Measurements from ENCODE around the gene S100A14. TPM values are rescaled to one million over a fixed set of nuclear protein-coding genes. Genes with fewer than 3 reads are reported as not detected.
"Not testable (repeated sequence)": the region's sequence is repeated elsewhere in the genome, so short reads cannot be mapped to it uniquely, and the experiment has no call there.

S100A14 gene
- total RNA-seq, 1 donor from 2014 or later = 5.8 TPM

DNA sequence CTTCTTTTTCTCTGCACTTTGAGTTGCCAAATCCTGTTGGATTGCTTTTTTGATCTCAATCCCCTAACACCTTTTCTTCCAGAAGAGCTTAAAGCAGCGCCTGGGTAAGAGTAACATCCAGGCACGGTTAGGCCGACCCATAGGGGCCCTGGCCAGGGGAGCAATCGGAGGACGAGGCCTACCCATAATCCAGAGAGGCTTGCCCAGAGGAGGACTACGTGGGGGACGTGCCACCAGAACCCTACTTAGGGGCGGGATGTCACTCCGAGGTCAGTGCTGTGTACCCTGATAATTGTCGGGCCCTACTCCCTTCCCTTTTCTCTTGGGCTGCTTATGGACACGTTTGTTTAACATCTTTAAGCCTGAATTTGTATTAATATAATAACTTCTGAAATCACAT lies 26.0 kb upstream of the S100A14 start:
- intact Hi-C loops (cut with DNase I) = no loop called here
- DNase-seq (no peak), ATAC-seq (ENCODE audit: poor library complexity) (no peak)

DNA sequence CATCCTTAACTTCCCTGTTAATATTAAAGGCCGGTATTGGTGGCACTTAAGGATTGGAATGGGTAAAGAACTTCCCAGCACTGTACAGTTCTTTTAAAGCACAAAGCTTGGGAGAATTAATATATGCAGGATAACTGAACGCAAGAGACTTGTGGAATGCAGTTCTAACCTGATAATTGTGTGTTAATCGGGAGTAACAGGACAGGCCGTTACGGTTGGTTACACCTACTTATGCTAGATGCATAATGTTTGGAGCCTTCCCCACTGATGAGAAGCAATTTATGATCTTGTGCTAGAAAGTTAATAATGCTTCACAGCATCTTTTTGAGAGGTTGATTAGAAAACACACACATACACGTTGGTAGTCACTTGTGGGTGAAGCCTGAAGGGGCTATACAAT lies 24.7 kb upstream of the S100A14 start:
- DNase-seq (no peak), ATAC-seq (ENCODE audit: poor library complexity) (no peak)
- intact Hi-C loops (cut with DNase I) = no loop called here

DNA sequence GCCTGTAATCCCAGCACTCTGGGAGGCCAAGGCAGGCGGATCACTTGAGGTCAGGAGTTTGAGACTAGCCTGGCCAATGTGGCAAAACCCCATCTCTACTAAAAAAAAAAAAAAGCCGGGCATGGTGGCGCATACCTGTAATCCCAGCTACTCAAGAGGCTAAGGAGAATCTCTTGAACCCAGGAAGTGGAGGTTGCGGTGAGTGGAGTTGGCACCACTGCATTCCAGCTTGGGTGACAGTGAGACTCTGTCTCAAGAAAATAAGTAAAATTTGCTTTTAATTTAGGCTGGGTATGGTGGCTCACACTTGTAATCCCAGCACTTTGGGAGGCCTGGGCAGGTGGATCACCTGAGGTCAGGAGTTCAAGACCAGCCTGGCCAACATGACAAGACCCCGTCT lies 24.1 kb upstream of the S100A14 start:
- ATAC-seq (ENCODE audit: poor library complexity); intact Hi-C loops (cut with DNase I); DNase-seq: not testable (repeated sequence)

GRCh38 chr1:153639280-153639679 lies 23.2 kb upstream of the S100A14 start:
- intact Hi-C loops (cut with DNase I) = no loop called here
- no peak for DNase-seq
- peak; percentile 69 for ATAC-seq (ENCODE audit: poor library complexity)

- intact Hi-C loops (cut with DNase I) = no loop called here
- ATAC-seq (ENCODE audit: poor library complexity) = no peak
- DNase-seq = no peak
These were observed 22.1 kb upstream of the S100A14 start for GRCh38 chr1:153638261-153638660.

DNA sequence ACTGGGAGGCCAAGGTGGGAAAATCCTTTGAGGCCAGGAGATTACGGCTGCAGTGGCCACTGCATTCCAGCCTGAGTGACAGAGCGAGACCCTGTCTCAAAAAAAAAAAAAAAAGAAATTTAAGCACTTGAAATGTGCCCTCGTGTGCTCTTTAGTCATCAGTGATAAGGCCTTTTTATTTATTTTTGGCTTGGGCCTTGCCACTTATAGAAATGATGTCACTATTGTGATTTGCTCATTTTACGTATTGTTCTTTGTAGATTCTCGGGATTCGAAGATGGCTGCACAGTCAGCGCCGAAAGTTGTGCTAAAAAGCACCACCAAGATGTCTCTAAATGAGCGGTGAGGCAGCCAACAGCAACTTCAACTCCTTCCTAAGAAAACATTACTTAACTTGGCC lies 20.2 kb upstream of the S100A14 start:
- DNase-seq (no peak), ATAC-seq (ENCODE audit: poor library complexity) (no peak)
- intact Hi-C loops (cut with DNase I) = no loop called here

- ATAC-seq (ENCODE audit: poor library complexity) (no peak), DNase-seq (no peak)
- intact Hi-C loops (cut with DNase I) = no loop called here
These were observed 19.7 kb upstream of the S100A14 start for GRCh38 chr1:153635872-153636271.

- intact Hi-C loops (cut with DNase I) = no loop called here
- peak; percentile 92 for ATAC-seq (ENCODE audit: poor library complexity)
- DNase-seq = peak; percentile 98
These were observed 17.9 kb upstream of the S100A14 start, which contains the start of gene CHTOP for GRCh38 chr1:153633754-153634665. Gene CHTOP (plus strand): TSS chr1:153634066. CDS start chr1:153636589, 2,523 bp downstream.

- DNase-seq (no peak), ATAC-seq (ENCODE audit: poor library complexity) (peak; percentile 35)
- intact Hi-C loops (cut with DNase I) = no loop called here
These were observed 17.1 kb upstream of the S100A14 start for GRCh38 chr1:153633161-153633753.

DNA sequence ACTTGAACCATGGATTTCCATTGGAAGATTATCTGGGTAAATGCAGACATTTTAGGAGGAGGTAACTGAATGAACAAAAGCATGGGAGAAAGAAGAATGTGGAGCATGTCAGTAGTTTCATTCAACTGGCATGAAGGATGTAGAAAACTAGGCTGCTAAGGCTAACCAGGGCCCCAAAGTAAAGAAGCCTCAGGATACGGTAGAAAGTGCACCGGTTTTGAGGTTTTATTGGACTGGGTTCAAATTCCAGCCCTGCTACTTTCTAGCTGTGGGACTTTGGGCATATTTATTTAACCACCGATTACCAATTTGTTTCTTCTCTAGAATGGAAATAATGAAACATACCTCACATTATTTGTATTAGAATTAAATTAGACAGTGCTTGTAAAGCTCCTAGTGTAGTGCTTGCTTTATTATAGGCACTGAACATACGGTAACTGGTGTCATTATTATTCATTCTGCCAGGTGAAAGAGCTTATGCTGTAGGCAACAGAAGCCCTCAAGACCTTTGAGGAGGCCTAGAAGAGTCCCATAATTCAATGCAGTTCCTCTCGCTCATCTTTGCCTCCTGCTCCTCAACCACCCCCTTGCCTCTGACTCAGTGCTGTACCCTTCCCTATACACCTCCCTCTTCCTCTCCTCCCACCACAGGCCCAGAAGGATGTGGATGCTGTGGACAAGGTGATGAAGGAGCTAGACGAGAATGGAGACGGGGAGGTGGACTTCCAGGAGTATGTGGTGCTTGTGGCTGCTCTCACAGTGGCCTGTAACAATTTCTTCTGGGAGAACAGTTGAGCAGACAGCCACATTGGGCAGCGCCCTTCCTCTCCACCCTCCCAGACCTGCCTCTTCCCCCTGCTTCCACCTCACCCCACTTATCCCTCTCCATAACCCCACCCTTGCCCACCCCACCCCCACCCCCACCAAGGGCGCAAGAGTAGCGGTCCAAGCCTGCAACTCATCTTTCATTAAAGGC lies 15.2 kb upstream of the S100A14 start:
- ATAC-seq (ENCODE audit: poor library complexity) = no peak
- intact Hi-C loops (cut with DNase I) = no loop called here
- peak; percentile 17 for DNase-seq

- intact Hi-C loops (cut with DNase I) = no loop called here
- peak; percentile 32 for DNase-seq
- ATAC-seq (ENCODE audit: poor library complexity) = no peak
These were observed 14.3 kb upstream of the S100A14 start for GRCh38 chr1:153630384-153630783.

DNA sequence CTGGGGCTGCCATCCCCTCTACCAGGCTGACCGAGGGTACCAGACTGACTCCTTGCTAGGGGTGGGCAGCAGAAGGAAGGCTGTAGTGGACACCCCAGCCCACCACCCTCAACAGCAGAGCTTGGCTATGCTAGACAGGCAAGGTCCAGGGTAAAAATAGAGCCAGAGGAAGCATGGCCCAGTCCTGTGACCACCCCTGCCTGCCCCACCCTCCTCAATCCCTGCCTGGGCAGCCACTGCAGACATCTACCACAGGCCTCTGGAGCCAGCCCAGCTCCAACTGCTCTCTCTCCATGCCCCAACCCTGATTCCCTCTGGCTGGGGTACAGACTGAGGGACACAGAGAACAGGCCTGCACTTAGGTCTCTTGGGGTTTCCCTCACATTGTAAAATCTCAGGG lies 13.8 kb upstream of the S100A14 start:
- ATAC-seq (ENCODE audit: poor library complexity) (peak; percentile 43), DNase-seq (peak; percentile 80)
- intact Hi-C loops (cut with DNase I) = no loop called here

- no peak for ATAC-seq (ENCODE audit: poor library complexity)
- peak; percentile 24 for DNase-seq
- intact Hi-C loops (cut with DNase I) = no loop called here
These were observed 13.2 kb upstream of the S100A14 start for GRCh38 chr1:153629343-153629665.

DNA sequence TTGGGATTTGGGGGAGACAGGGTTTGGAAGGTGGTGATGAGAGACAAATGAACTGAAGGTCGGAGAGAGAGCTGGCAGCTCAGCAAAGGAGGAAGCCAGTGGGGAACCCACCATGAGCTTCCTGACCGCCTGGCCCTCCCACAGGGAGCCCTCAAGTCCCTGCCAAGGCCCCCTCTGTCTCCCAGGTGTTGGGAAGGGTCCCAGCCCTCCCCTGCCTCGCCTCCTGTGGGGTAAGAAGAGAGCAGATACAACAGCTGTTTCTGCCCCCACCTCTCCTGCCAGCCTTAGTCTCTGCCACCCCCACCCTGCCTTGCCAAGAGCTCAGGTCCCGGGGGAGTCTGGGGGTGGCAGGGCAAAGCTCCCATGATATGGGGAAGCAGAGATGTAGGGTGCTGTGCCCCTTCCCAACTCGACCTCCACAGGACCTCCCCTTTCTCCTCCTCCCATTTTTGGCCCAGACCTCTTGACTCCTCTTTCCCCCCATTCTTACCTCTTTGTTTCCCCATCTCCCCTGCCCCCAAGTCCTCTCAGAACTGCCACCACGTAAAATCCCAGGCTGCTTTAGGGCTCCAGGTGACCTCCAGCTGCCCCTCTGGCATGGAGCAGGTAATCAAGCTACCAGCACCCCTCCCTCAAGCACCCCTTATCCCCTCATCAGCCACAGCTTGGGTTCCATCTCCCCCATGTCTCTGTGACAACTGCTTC lies 12.7 kb upstream of the S100A14 start:
- intact Hi-C loops (cut with DNase I) = no loop called here
- ATAC-seq (ENCODE audit: poor library complexity) = no peak
- peak; percentile 40 for DNase-seq

GRCh38 chr1:153627715-153628626 lies 11.8 kb upstream of the S100A14 start, which contains the start of gene S100A1:
Gene S100A1 (plus strand): TSS chr1:153628434. CDS start chr1:153630522, 2,088 bp downstream.
- ATAC-seq (ENCODE audit: poor library complexity) = peak; percentile 65

DNA sequence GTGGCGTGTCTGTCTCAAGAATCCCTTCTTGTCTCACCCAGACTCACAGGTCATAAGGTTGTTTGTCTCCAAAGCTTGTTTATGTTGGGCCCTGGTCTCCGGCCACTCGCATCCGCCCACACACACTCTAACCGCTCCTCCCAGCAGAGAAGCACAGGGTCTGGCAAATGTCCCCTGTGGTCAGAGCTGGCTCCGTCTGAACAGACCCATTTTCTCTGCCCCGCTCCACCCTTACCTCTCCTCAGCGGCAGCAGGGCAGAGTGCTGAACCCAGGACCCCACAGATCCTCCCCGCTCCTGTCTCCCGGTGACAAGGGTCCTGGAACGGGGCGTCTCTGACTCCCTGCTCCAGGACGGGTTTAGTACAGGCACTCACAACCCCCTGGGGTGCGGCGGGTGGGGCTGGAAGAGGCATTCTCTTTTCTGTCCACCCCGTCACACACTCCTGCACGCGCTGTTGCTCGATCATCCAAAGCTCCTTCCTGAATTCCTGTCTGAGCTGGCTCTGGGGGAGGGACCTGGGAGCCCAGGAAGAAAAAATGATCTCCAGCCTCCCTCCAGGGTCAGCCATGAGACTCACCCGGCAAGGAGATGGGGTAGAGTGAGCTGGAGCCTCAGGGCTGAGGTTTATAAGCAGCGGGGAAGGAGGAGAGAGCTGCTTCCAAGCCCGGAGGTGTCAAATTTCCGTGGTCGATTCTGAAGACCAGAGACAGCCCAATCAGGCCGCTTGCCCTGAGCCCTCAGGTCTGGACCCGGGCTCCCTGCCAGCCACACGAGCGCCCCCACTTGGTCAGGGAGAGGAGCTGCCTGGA lies 11.0 kb upstream of the S100A14 start, which contains the start of gene S100A13:
S100A13 (minus strand) TSS at position 602 of the 811 bp plus-strand sequence. CDS start 1,033 bp downstream, outside the sequence.
- ATAC-seq (ENCODE audit: poor library complexity) (peak; percentile 70), DNase-seq (peak; percentile 85)
- intact Hi-C loops (cut with DNase I) = no loop called here

More at GRCh38 chr1:153627715-153628626, 11.8 kb upstream of the S100A14 start, which contains the start of gene S100A1:
- intact Hi-C loops (cut with DNase I) = no loop called here
- DNase-seq = peak; percentile 80
